Femur (tissue), 1 donor: ENCODE results near the gene GLT6D1.
"Not testable (repeated sequence)": the region's sequence is repeated elsewhere in the genome, so short reads cannot be mapped to it uniquely, and the experiment has no call there.

Experiments used
- DNase-seq: peaks from one replicate; pipeline ENCODE4 v3.0.0-alpha.2; 2017

The GLT6D1 gene, protein sequence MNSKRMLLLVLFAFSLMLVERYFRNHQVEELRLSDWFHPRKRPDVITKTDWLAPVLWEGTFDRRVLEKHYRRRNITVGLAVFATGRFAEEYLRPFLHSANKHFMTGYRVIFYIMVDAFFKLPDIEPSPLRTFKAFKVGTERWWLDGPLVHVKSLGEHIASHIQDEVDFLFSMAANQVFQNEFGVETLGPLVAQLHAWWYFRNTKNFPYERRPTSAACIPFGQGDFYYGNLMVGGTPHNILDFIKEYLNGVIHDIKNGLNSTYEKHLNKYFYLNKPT

GRCh38 chr9:135639196-135639595 lies at the start of gene GLT6D1:
Gene GLT6D1, minus strand, starts transcription at chr9:135639540. Its CDS starts 353 bp downstream, at chr9:135639187.
- no peak for DNase-seq

DNA sequence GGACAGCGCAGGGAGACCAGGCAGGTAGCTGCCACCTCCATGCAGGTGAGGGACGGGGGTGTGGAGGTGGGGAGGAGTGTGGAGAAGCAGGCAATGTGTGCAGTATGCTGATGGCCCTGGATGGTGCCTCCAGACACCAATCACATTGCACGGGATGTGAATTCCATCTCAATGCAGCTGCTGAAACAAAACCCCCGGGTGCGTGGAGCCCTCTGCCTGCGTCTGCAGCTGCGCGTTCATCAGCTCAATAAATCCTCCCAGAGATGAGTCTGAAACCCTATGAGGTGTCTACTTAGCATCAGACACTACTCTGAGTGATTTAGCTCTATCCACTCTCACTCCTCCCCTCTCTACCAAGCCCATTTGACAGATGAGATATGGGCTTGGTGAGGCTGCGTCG lies 49.7 kb upstream of the GLT6D1 start:
- DNase-seq: no peak

DNA sequence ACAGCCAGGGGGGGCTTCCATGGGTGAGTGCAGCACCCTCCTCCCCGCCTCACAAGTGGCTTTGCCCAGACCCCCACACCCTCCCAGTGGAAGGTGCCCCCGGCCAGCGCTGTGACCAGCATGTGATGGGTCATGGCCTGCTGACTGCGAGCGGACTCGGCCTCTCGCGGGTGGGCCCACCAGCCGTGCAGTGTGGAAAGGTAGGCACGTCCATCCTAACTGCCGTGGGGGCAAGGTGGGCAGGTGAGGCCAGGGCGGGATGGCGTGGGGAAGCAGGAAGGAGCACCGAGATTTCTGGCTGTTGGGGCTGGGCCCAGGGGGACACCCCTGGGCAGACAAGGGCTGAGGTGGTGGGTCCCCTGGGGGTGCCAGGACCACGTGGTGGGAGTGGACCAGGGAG lies 47.9 kb upstream of the GLT6D1 start:
- no peak for DNase-seq

DNA sequence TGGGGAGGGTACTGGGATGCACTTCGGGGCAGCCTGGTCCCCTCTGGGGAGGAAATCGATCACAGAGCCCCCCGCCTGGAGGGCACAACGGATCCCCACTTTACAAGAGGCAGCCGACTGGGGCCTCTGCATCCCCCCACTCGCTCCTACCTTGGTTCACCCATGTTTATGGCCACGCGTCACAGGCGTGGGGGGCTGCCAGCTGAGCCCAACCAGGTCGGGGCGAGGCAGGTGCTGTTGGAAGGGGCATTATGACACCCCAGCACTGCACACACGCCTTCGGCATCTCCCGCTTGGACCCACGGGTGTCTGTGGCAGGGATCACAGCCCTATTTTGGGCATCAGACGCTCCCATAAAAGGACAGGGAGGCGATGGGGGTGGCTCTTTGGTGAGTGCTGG lies 45.4 kb upstream of the GLT6D1 start:
- DNase-seq: no peak

- no peak for DNase-seq
These were observed 44.2 kb upstream of the GLT6D1 start for GRCh38 chr9:135683401-135684034.

- DNase-seq: no peak
These were observed 41.8 kb upstream of the GLT6D1 start for GRCh38 chr9:135681161-135681560.

- no peak for DNase-seq
These were observed 40.7 kb upstream of the GLT6D1 start for GRCh38 chr9:135680056-135680455.

DNA sequence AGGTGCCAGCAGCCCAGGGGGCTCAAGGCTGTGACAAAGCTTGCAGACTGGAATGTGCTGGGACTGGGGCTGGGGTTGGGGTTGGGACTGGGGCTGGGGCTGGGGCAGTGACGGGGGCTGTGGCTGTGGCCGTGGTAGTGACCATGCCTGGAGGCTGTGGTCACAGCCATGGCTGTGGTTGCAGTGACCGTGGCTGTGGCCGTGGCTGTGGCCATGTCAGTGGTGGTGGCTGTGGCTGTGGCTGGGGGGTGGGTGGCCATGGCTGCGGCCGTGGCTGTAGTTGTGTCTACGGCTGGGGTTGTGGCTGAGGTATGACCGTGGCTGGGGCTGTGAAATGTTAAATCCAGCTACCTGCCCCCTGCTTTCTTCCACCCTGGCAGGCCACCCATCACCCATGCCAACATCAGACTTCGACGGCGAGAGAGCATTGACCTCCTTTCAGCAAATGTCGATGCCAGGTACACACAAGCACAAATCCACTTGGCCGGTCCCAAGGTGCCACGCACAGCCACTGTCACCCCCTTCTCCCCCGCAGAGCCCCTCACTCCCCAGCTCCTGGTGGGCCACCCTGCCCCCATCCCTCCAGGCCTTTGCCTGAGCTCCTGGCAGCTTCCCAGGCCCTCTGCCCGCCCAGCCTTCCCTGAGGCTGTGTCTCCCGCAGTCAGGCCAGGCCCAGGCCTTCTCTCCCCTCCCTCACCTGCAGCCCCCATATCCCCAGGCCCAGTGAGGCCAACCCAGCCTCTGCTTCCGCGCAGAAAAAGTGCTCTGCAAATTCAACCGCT lies 39.1 kb upstream of the GLT6D1 start:
- no peak for DNase-seq

DNA sequence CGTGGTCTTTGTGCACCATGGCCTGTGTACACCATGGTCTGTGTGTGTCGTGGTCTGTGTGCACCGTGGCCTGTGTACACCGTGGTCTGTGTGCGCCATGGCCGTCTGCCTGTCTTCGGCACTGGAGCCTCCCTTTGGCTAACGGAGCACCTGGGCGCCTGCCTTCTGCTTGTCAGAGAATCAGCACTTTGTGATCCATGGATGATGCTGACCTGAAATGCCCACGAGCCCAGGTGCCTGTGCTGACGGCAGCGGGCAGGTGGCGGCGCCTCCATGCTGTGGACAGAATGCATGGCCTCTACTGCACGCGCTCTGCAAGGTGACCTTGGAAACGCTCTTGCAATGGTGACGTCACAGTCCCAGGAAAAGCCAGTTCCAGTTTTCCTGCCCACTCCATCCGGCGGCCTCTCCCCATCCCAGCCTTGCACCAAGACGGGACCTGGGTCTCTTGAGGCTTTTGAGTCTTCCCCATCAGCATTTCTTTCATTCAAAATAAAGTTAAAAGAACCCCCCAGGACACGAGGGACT lies 38.4 kb upstream of the GLT6D1 start:
- DNase-seq: no peak

DNA sequence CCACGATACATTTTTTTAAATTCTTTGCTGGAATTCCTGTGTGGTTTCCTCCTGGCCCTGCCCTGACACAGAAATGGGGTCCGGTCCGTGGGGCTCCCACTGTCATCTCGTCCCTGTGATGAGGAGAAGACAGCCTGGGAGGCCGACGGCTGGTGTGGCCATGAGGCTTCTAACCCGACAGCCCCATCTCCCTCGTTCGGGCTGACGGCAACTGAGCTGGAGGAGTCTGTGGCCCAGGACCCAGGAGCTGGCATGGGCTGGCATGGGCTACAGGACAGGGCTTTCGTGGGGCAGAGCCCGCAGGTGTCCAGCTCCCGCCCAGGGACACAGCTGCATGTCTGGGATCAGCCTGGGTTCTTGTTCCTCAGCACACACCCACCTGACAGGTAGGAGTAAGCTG lies 37.6 kb upstream of the GLT6D1 start:
- DNase-seq: no peak

DNA sequence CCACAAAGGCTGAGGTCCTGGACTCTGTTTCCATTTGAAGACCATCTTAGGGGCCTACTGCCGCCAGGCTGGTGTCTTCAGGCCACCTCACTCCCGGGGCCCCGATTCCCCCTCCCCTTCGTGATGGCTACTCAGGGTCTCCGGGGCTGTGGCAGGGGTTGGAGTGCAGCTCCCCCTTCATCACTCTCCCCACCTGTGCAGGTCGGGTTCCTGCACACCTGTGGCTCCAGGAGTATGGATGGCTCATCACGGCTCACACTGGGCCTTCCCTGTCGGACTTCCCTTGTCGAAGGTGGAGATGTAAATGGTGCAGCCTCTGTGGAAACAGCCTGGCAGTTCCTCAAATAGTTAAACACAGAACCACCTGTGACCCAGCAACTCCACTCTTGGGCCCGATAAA lies 35.6 kb upstream of the GLT6D1 start:
- DNase-seq: no peak

DNA sequence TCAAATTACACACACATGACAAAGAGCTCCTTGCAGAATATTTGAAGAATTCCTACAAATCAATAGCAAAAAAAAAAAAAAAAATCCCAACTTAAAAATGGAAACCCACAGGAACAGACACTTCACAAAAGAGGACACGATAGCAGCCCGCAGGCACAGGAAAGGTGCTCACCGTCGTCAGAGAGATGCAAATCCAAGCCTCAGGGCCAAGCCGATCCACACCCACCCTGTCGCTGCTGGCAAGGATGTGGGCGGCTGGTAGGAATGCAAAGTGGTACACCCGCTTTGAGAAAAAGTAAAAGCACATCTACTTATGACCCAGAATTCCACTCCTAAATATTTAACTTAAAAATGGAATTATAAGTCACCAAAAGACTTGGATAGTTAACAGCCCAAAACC lies 34.6 kb upstream of the GLT6D1 start:
- DNase-seq: no peak

GRCh38 chr9:135672786-135673185 lies 33.4 kb upstream of the GLT6D1 start:
- not testable (repeated sequence) for DNase-seq

- DNase-seq: no peak
These were observed 32.3 kb upstream of the GLT6D1 start for GRCh38 chr9:135671591-135672041.

DNA sequence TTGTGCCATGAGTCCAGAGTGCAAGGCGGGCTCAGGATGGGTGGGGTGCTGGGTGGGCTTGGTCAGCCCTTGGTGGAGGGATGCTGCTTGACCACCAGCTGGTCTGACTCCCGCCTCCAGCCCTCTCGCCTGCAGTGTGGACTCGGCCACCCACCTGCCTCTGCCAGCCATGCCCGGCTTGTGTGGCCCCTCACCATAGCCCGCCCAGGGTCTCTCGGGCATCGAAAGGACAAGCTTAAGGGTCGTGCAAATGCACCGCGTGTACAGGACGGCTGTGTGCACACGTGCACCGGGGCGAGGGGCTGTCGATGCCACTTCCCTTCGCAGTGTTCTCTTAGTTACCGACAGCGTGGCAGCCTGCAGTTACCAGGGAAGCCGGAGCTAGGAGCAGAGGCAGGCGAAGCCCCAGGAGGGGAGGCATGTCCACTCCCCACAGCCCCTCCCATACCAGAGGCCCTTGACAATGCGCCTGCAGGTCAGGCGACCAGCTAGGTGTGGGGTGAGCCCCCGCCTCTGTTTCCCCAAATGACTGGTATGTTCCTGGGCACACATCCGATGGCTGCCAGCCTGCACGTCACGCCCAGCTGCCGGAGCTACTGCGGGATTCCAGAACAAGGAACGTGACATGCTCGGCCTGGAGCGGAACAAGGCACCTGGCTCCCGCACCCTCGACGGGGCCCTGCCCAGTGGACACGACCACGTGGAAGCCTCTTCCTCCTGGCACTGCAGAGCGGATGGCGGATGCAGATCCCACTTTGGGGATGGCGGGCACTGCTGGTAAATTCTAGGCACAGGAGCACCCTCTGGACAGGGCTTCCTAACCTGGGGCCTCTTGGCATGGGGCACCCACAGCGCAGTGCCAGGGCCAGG lies 31.6 kb upstream of the GLT6D1 start:
- DNase-seq: peak; percentile 4

GRCh38 chr9:135669616-135670285 lies 30.4 kb upstream of the GLT6D1 start:
- DNase-seq: no peak

GRCh38 chr9:135669018-135669417 lies 29.7 kb upstream of the GLT6D1 start:
- not testable (repeated sequence) for DNase-seq

DNA sequence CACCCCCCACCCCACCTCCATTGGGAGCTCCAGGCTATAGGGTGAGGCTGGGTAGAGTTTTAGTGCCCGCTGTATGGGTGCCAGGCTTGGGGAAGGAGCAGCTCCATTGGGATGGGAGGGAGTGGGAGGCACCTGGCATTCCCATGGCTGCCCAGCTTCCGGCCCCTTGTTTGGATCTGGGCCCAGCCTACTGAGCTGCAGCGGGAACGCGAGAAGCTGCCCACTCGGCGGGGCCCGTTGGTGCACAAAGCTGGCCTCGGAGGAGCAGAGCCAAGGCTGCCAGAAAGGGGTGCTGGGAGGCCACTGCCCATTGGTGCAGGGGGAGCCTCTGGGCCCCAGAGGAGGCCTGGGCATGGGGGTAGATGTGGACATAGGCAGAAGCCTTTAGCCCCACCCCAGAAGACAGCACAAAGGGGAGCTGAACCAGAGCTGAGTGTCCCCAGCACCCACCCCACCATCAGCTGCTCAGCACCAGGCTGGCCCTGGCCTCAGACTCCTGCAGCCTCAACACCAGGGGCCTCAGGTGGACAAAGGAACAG lies 28.2 kb upstream of the GLT6D1 start:
- no peak for DNase-seq

DNA sequence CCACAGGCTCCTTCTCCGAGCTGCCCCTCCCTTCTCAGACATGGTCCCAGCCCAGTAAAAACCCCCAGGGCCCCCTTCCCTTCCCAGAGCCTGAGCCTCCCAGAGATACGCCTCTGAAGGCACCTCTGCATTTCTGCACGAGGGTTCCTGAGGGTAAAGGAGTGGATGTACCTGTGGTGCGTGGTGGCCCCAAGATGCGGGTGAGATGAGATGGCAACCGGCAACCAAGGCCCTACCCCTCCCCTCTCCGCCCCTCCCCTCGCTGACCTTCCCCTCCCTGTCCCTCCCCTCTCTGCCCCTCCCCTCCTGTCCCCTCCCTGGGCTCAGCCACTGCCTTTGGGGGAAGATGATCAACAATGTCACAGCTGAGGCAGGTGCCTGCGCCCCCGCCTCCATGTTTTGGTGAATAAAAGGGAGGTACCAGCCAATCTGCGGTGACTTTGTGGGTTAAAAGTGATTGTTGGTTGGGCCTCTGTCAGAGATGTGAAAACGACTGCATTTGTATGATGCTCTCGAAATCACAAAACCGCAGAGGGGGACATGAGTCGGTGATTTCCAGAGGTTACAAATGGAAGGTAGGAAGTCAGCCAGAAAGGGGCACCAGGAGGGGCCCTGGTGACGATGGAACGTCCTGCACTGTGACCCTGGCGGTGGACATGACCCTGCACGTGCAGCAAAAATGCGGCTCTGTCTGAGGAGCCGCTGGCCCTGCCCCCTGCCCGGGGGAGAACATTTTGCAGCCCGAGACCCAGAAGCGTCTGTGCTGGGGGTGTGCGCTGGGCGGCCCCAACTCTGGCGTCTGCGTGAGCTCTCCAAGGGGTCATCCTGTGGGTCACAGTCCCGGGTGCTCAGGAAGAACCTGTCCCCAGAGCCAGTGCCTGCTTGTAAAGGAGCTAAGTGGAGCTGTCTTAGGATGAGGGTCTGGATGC lies 27.5 kb upstream of the GLT6D1 start:
- no peak for DNase-seq

DNA sequence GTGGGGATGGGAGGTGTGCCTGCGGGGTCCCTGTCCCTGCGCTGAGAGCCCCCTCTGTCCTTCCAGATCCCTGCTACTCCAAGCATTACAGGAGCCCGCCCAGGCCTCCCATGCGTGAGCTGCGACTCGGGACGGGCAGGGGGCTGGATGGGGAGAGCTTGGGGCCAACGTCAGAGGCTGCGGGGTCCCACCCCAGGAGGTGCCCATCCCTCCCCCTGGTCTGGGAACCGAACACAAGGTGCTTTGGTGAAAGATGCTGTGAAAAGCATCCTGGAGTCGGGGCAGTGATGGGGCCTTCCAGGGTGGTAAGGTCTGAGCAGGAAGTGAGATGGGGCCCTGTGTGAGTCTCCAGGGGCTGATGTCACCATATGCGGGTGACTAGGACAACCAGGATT lies 26.5 kb upstream of the GLT6D1 start:
- no peak for DNase-seq
